ENCODE data around the gene LTN1.

- no peak for TF ChIP-seq CTCF (IDR thresholded peaks at IDR 0.05)
- no peak for TF ChIP-seq EZH2 (IDR thresholded peaks at IDR 0.05; ENCODE audit: borderline replicate concordance, insufficient read depth, low read depth, low read length, poor library complexity, severe bottlenecking)
These were observed 92.2 kb downstream of the LTN1 start for GRCh38 chr21:28900481-28900880.
